ENCODE data around the gene ITGAD. TPM values are rescaled to one million over a fixed set of nuclear protein-coding genes. Genes with fewer than 3 reads are reported as not detected.

Gene ITGAD
- total and polyA plus RNA-seq, 2 donors (not counting 1 experiment from before 2014, with no cell fraction given) = 0.19 TPM; not detected in 1

- Histone ChIP-seq H3K4me1 (ENCODE audit: control insufficient read depth in 2 of 2, insufficient read depth in 2 of 2, low read length in 2 of 2) (peaks cover 29 to 58% of the 10 kb centered on the region in 2 donors), H3K27me3 (replicated peaks in 1 of 4; ENCODE audit: control extremely low read depth in 1 of 4, control insufficient read depth in 3 of 4, insufficient read depth in 4 of 4, low read length in 3 of 4) (no peaks in the 10 kb centered on the region), H3K79me2 (ENCODE audit: control insufficient read depth, insufficient read depth, low read length) (peaks cover 2% of the 10 kb centered on the region), H3K4me3 (ENCODE audit: control extremely low read depth in 1 of 5, extremely low read depth in 1 of 5, insufficient read depth in 1 of 5, low read depth in 2 of 5, low read length in 4 of 5) (no peak overlapping the region), H3K9me3 (ENCODE audit: control extremely low read depth in 1 of 3, control insufficient read depth in 2 of 3, insufficient read depth in 1 of 3, low read length in 2 of 3) (no peaks in the 10 kb centered on the region), H3K4me2 (replicated peaks; ENCODE audit: low read depth, low read length, poor library complexity, severe bottlenecking) (peak overlapping the region; percentile 30), H3K27ac (ENCODE audit: low read length in 2 of 2) (peak overlapping the region in 1 of 2 donors; percentile 23), H4K20me1 (ENCODE audit: control insufficient read depth, insufficient read depth, low read length, poor library complexity, severe bottlenecking) (no peaks in the 10 kb centered on the region), H3K9ac (ENCODE audit: low read length) (no peak overlapping the region), H2AFZ (ENCODE audit: insufficient read depth, low read depth, low read length, poor library complexity, severe bottlenecking) (peak overlapping the region; percentile 33), H3K36me3 (replicated peaks in 1 of 2; ENCODE audit: control extremely low read depth in 1 of 2, control insufficient read depth in 1 of 2, extremely low read depth in 1 of 2, insufficient read depth in 2 of 2, low read length in 1 of 2) (peaks cover 0 to 2% of the 10 kb centered on the region in 2 experiments)
- ATAC-seq (ENCODE audit: low read depth) (no peak), DNase-seq (peak; percentile 45)
- intact Hi-C loops (cut with micrococcal nuclease) = no loop called here
- Mint-ChIP-seq H3K9me3 (ENCODE audit: insufficient read depth) (no peaks in the 10 kb centered on the region), H3K27me3 (no peaks in the 10 kb centered on the region), H3K4me3 (peak overlapping the region; percentile 50), H3K27ac (peak overlapping the region; percentile 59), H3K4me1 (peaks cover 43% of the 10 kb centered on the region)
- WGBS (ENCODE audit: insufficient coverage) = 67% methylated on average over 17 of the region's 18 CpGs
- TF ChIP-seq EZH2 (IDR thresholded peaks at IDR 0.05; ENCODE audit: borderline replicate concordance, insufficient read depth, low read depth, low read length, poor library complexity, severe bottlenecking) = no peak
- no peak for TF ChIP-seq CTCF (IDR thresholded peaks at IDR 0.05)
- POLR2A ChIA-PET = no interaction called here
- CTCF ChIA-PET = interaction anchor here (0.9 to 1.8 kb wide), 2 partner anchors 24 to 180 kb away, joined by 3 to 8 read pairs; no protein-coding TSS in a partner anchor
These were observed 35.6 kb upstream of the ITGAD start for GRCh38 chr16:31357324-31358109.

- intact Hi-C loops (cut with micrococcal nuclease) = no loop called here
- Histone ChIP-seq H4K20me1 (ENCODE audit: control insufficient read depth, insufficient read depth, low read length, poor library complexity, severe bottlenecking) (no peaks in the 10 kb centered on the region), H3K9me3 (ENCODE audit: control extremely low read depth in 1 of 3, control insufficient read depth in 2 of 3, insufficient read depth in 1 of 3, low read length in 2 of 3) (no peaks in the 10 kb centered on the region), H3K4me3 (ENCODE audit: control extremely low read depth in 1 of 5, extremely low read depth in 1 of 5, insufficient read depth in 1 of 5, low read depth in 2 of 5, low read length in 4 of 5) (no peak overlapping the region), H3K4me2 (replicated peaks; ENCODE audit: low read depth, low read length, poor library complexity, severe bottlenecking) (no peak overlapping the region), H3K36me3 (replicated peaks in 1 of 2; ENCODE audit: control extremely low read depth in 1 of 2, control insufficient read depth in 1 of 2, extremely low read depth in 1 of 2, insufficient read depth in 2 of 2, low read length in 1 of 2) (peaks cover 0 to 2% of the 10 kb centered on the region in 2 experiments), H3K4me1 (ENCODE audit: control insufficient read depth in 2 of 2, insufficient read depth in 2 of 2, low read length in 2 of 2) (peaks cover 11 to 38% of the 10 kb centered on the region in 2 donors), H2AFZ (ENCODE audit: insufficient read depth, low read depth, low read length, poor library complexity, severe bottlenecking) (no peak overlapping the region), H3K27ac (ENCODE audit: low read length in 2 of 2) (no peak overlapping the region), H3K9ac (ENCODE audit: low read length) (no peak overlapping the region), H3K27me3 (replicated peaks in 1 of 4; ENCODE audit: control extremely low read depth in 1 of 4, control insufficient read depth in 3 of 4, insufficient read depth in 4 of 4, low read length in 3 of 4) (no peaks in the 10 kb centered on the region), H3K79me2 (ENCODE audit: control insufficient read depth, insufficient read depth, low read length) (peaks cover under 1% of the 10 kb centered on the region)
- TF ChIP-seq EZH2 (IDR thresholded peaks at IDR 0.05; ENCODE audit: borderline replicate concordance, insufficient read depth, low read depth, low read length, poor library complexity, severe bottlenecking) = no peak
- TF ChIP-seq CTCF (IDR thresholded peaks at IDR 0.05) = no peak
- Mint-ChIP-seq H3K27me3 (no peaks in the 10 kb centered on the region), H3K27ac (no peak overlapping the region), H3K4me1 (peaks cover 22% of the 10 kb centered on the region), H3K9me3 (ENCODE audit: insufficient read depth) (no peaks in the 10 kb centered on the region), H3K4me3 (no peak overlapping the region)
- POLR2A ChIA-PET = no interaction called here
- DNase-seq (no peak), ATAC-seq (ENCODE audit: low read depth) (no peak)
- CTCF ChIA-PET = interaction anchor here (1.4 kb wide), 1 partner anchor 22 kb away, joined by 4 read pairs; no protein-coding TSS in a partner anchor
- 96% methylated on average over 7 of the region's 7 CpGs for WGBS (ENCODE audit: insufficient coverage)
These were observed 32.9 kb upstream of the ITGAD start for GRCh38 chr16:31360251-31360650.
